Measurements from ENCODE around the gene CACNA1C.
"Not testable (repeated sequence)": the region's sequence is repeated elsewhere in the genome, so short reads cannot be mapped to it uniquely, and the experiment has no call there.

The CACNA1C gene

DNA sequence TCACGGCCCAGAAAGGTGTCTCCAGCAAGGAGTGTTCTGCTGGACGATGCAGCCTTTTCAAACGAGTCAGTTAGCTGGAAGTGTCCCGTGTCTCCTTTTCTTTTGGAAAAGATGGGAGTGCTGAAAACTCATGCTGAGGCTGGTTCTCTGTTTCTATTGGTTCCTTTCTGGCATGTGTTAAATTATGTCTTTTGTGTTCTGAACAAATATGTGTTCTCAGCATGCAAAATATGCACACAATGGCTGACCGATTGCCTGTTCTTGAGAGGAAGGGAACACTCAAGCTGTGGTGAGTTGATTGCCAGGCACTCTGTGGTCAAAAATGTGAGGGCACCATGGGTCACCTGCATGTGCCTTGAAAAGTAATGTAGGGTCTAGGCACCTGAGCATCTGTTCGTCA lies 181.3 kb downstream of the CACNA1C start:
- no peak for DNase-seq (ENCODE audit: low spot score)

- DNase-seq (ENCODE audit: low spot score) = no peak
Observed at GRCh38 chr12:2234646-2235350, 182.0 kb downstream of the CACNA1C start.

GRCh38 chr12:2236506-2237294 lies 183.9 kb downstream of the CACNA1C start:
- DNase-seq (ENCODE audit: low spot score) = no peak

DNA sequence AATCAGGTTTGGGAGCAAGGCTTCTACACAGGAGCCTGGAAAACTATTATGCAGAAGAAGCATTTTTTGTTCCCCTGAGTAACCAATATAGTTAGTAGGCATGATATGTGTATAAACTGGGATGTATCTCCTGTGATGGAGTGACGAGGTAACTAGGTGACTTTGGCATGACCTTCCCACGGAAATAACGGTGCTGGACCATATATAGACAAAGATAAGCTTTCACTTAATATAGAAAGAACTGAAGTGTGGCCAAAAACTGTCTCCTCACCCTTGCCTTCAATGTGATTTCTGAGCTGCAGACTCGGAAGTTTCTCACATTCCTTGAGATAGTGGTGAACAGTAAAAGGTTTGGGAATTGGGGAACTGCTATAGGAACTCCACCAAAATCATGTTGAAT lies 185.3 kb downstream of the CACNA1C start:
- DNase-seq (ENCODE audit: low spot score) = no peak

DNA sequence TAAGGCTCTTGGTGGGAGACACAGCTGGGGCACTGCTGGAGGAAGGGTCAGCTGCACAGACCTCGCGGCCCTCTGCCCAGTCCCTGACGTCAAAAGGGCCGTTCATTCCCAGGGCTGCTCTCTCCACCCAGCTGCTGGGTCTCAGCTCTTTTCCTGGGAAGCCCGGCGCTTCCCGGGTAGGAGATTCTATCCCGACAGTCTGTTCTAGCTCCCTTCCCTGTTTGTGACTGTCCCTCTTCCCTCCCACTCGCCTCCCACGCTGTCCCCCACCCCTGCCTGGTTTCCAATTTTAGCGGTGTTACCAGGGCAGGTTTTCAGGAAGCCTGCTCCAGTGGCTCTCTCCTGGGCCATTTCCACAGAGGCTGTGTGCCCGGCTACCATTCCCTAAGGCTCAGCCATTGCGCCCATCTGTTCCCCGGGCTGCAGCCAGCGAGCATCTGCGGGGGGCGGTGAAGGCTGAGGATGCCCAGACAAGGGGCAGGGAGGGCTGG lies 186.6 kb downstream of the CACNA1C start:
- no peak for DNase-seq (ENCODE audit: low spot score)

DNA sequence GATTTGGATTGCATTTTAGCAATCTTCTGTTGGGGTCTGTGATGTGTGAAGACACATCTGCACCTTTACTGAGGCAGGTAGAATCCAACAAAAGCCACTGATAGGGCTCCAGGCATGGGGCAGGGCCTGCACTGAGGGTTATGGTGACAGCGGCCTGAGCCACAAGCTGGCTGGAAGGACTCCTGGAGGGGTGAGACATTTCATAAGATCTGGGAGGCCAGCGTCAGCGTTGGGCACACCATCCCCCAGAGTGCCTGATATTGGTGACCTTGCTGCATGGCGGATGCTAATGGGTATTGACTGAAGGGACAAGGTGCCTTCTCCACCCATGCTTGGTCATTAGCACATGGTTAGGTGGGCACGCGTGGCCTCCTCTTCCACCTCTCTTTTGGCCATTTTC lies 187.6 kb downstream of the CACNA1C start:
- no peak for DNase-seq (ENCODE audit: low spot score)

GRCh38 chr12:2240984-2241383 lies 188.2 kb downstream of the CACNA1C start:
- DNase-seq (ENCODE audit: low spot score) = no peak

DNA sequence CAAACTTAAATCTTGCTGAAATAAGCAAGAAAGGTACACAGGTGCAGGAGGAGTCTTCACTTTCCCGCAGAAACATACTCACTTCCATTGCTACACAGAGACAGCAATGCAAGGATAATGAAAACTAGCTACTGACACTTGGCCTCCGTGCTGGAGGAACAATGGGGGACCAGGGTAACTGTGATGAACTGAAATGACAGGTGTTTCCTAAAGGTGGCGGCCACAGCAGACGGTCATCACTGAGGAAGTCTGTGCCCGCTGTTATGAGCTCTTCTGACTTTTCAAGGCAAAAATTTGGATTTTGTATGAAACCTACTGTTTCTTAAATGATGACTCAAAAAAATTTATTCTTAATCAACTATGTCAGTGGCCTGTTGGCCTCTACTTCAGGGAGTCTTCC lies 189.4 kb downstream of the CACNA1C start:
- no peak for DNase-seq (ENCODE audit: low spot score)

GRCh38 chr12:2242816-2243215 lies 190.0 kb downstream of the CACNA1C start:
- no peak for DNase-seq (ENCODE audit: low spot score)

DNA sequence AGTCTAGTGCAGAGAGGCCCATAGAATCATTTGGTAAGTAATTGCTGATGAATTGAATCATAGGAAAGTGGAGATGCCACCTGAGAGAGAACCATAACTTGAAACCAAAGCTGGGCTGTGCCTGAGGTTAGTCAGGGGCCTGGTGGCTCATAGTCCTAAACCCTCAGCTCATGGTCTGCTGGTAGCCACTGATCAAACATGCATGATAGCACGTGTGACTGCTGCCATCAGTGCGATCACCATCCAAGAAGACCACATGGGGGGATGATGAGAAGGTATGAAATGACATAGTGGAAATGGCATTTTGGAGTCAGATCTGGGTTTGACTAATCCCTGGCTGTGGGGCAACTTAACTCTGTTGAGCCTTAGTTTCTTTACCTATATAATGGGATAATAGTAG lies 190.5 kb downstream of the CACNA1C start:
- DNase-seq (ENCODE audit: low spot score) = no peak

DNA sequence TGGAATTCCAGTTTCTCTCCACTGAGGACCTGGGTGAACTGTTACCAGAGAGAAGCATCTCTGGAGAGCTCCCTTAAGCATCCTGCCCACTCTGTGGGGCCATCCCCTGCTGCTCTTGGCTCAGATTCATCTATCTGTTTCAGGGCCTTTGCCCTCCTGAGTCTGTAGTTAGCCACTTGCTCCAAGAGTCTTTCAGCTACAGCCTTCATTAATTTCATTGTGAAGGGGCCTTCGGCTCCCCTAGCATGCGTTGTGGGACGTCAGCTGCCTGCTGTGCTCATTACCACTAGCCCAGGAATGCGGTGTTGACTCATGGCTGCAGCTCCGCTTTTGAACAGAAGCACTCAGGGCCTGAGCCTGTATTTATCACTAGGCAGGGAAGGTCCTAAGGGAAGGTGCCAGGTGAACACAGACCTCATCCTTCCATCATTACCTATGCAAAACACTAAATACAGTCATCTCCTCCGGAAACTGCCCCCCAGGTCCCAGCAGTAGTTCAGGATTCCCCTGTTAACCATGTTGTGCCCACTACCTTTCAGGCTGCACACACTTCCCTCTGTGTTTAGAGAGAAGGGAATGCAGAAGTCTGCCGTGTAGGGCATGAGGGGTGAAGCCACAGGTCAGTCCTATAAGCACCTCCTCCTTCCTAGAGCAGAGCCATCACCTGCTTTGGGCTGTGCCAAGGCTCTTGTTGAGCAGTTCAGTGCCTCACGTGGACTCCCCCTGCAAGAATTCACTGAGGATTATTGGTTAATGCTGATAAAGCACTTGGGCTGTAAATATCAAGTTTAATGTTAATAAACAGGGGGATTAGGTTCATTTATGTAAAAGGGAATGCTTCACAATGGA lies 191.4 kb downstream of the CACNA1C start:
- DNase-seq (ENCODE audit: low spot score) = no peak

GRCh38 chr12:2246358-2246757 lies 193.6 kb downstream of the CACNA1C start:
- DNase-seq (ENCODE audit: low spot score) = no peak

GRCh38 chr12:2247120-2247519 lies 194.3 kb downstream of the CACNA1C start:
- no peak for DNase-seq (ENCODE audit: low spot score)

- no peak for DNase-seq (ENCODE audit: low spot score)
Observed at GRCh38 chr12:2247596-2247995, 194.8 kb downstream of the CACNA1C start.

- DNase-seq (ENCODE audit: low spot score) = no peak
Observed at GRCh38 chr12:2248087-2248900, 195.5 kb downstream of the CACNA1C start.

DNA sequence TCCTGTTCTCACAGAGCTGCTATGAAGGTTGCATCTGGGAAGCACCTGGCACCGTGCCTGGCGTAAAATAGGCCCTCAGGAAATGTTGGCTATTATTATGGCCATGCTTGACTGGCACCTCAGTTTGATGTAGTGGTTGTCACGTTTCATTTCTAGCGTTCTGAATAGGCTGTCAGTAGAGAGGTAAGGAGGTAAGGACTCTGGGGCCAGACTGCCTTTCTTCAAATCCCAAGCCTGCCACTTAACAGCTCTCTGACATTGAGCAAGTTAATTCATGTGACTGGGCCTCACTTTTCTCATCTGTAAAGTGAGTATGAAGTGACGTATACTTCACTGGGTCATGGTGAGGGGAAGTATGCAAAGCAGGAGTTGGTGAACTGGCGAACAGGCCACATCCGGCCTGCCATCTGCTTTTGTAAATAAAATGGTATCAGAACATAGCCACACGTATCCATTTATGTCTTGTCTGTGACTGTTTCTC lies 196.2 kb downstream of the CACNA1C start:
- DNase-seq (ENCODE audit: low spot score) = no peak

DNA sequence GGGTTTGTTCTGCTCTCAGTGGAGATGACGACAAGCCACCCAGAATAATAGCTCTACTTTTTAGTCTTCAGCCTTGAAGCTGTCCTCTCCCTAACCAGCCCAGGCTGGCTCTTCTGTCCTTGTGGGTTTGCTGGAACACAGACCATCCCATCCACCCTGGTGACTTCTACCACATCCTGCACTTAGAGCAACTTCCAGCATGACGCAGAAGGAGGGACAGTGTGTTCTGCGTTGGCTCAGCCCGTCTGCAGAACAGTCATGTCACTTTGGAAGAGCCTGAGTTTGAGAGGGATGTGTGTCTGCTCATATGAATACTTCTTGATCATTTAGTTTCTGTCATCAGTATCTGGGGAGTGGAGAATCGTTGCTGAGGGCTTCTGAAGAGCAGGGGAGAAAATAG lies 198.0 kb downstream of the CACNA1C start:
- DNase-seq (ENCODE audit: low spot score) = no peak

GRCh38 chr12:2251526-2252209 lies 198.9 kb downstream of the CACNA1C start:
- no peak for DNase-seq (ENCODE audit: low spot score)

DNA sequence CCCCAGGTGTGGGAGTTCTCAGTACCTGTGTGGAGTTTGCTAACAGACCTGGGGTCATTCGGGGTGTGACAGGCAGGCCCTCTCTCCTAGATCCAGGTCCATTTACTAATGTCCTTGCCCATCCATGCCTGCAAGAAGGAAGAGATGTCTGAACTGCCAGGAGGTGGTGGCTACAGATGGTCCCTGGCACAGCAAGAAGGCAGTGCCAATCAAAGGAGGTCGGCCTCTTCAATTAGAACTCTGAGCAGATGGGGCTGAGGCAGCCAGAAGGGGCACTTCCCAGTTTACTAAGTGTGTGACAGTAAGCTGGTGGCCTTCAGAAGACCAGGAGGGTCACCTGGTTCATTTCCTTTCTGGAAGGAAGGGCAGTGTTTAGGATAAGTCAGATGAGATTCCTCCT lies 202.5 kb downstream of the CACNA1C start:
- DNase-seq (ENCODE audit: low spot score) = no peak

DNA sequence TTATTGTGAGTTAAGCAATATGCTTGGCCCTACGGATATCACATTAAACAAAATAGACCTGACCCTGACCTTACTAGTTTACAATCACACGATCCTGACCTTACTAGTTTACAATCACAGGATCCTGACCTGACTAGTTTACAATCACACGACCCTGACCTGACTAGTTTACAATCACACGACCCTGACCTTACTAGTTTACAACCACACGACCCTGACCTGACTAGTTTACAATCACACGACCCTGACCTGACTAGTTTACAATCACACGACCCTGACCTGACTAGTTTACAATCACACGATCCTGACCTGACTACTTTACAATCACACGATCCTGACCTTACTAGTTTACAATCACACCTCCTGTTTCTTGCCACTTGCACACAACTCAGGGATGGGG lies 202.9 kb downstream of the CACNA1C start:
- not testable (repeated sequence) for DNase-seq (ENCODE audit: low spot score)

DNA sequence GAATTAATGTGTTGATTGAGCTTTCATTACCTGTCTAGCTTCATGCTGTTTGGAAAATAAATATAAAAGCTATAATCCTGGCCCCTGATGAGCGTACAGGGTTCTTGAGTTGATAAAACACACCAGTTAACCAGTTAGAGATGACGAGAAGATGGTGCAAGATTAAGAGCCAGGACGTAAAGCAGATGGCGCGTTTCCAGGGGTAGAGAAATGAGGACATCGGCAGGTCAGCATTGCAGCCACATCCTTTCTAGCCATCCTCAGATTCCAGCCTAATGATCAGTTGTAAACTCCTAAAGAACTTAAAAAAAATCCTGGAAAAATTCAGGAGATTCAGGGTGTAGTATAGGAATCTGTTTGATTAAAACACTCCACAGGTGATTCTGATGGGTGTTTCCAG lies 203.7 kb downstream of the CACNA1C start:
- DNase-seq (ENCODE audit: low spot score) = no peak
